ENCODE results near the gene GPALPP1. TPM values are rescaled to one million over a fixed set of nuclear protein-coding genes. Genes with fewer than 3 reads are reported as not detected.
A peak's percentile ranks its signal among the peaks of the same experiment; 100 is the strongest.
"Not testable (repeated sequence)": the region's sequence is repeated elsewhere in the genome, so short reads cannot be mapped to it uniquely, and the experiment has no call there.

The GPALPP1 gene
- 24.4 and 25.3 TPM in 2 replicates for total RNA-seq (2014; rRNA removed)
- 10.6 TPM for polyA plus RNA-seq (2012)

- peak; percentile 93 for DNase-seq (ENCODE audit: low read depth)
Measured at GRCh38 chr13:44989071-44989889, at the start of gene GPALPP1, which contains the start of gene NUFIP1. Gene GPALPP1 (plus strand): TSS chr13:44989538. CDS start chr13:44989655, 117 bp downstream. Gene NUFIP1 (minus strand): TSS chr13:44989471. CDS start chr13:44989436, 35 bp downstream.

DNA sequence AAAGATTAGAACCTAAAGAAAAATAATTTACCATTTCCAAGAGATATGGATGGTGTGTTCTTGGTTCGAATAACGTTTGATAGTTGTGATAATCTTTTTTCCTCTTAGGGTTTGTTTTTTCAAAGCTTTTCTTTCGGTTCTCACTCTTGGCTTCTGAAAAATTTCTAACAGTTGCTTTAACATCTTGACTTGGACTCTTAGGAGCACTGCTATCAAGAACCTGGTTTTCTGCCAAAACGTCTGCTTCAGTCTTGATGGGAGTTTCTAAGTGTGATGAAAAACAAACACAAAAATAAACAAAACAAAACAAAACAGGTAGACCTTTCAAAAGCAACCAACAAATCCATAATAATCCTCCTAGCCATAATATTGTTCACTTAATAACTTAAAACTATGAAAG lies 45.9 kb upstream of the GPALPP1 start:
- DNase-seq (ENCODE audit: low read depth): not testable (repeated sequence)

- DNase-seq (ENCODE audit: low read depth): no peak
Measured at GRCh38 chr13:44951184-44951583, 38.2 kb upstream of the GPALPP1 start.

DNA sequence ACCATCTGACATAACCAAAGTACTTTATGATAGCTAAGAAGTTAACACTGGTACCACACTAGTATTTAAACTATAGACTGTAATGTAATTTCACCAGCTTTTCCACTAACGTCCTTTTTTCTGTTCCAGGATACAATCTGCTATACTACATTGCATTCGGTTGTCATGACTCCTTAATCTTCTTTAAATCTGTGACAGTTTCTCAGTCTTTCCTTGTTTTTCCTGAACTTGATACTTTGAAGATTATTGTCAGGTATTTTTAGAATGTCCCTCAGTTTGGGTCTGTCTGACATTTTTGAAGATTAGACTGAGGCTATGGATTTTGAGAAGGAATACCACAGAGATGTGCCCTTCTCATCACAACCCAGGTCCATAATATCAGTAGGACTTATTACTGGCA lies 36.7 kb upstream of the GPALPP1 start:
- no peak for DNase-seq (ENCODE audit: low read depth)

- DNase-seq (ENCODE audit: low read depth): no peak
Measured at GRCh38 chr13:44954224-44954623, 35.1 kb upstream of the GPALPP1 start.

DNA sequence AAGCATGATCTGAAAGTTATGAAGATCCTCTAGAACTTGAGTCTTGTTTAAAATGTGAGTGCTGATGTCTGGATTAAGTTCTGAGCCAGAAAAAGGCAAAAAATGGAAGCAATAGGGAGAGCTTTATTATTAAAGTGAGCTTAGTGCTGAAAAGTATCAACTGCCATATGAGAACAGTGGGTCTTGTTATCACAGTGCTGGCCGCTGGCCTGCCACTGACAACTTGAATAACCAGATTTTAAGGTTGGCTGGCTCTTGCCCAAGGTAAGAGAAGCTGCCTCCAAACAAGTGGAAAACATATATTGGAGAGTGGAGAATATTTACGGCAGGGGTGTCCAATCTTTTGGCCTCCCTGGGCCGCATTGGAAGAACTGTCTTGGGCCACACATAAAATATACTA lies 33.9 kb upstream of the GPALPP1 start:
- DNase-seq (ENCODE audit: low read depth): no peak

- no peak for DNase-seq (ENCODE audit: low read depth)
Measured at GRCh38 chr13:44961997-44962396, 27.3 kb upstream of the GPALPP1 start.

DNA sequence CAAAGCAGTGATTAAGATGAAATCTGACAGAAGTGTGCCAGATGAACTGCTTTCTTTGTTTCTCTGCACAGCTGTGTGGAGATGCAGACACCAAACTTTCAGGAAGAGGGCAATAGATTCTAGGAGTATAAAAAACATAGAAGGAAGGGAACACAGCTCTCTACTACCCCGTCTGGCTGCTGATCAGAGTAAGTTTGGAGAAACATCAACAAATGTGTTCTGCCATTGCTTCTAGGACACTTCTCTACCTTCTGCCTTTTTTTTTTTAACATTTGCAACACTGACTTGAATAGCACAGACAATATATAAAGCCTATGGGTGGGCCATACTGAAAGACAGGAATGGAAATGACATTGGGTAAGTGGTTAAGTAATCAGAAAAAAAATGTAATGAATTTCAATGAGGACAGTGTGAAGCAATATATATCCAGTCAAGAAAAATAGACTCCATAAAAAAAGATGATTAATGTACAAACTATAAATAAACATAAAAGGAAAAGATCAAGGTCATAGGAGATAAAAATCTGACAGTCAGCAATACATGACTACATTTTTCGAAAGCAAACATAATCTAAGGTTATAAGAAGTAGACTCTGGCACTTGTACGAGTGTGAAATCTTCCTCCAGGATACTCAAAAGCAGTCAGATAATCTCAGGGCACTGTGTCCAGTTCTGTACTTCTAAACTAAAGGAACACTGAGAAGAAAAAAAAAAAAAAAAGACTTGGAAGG lies 21.5 kb upstream of the GPALPP1 start:
- peak; percentile 48 for DNase-seq (ENCODE audit: low read depth)

GRCh38 chr13:44968434-44968815 lies 20.9 kb upstream of the GPALPP1 start:
- DNase-seq (ENCODE audit: low read depth): no peak

GRCh38 chr13:44969551-44970484 lies 19.5 kb upstream of the GPALPP1 start:
- peak; percentile 67 for DNase-seq (ENCODE audit: low read depth)

GRCh38 chr13:44971656-44972595 lies 17.4 kb upstream of the GPALPP1 start:
- DNase-seq (ENCODE audit: low read depth): no peak

GRCh38 chr13:44972956-44973581 lies 16.3 kb upstream of the GPALPP1 start:
- peak; percentile 37 for DNase-seq (ENCODE audit: low read depth)

DNA sequence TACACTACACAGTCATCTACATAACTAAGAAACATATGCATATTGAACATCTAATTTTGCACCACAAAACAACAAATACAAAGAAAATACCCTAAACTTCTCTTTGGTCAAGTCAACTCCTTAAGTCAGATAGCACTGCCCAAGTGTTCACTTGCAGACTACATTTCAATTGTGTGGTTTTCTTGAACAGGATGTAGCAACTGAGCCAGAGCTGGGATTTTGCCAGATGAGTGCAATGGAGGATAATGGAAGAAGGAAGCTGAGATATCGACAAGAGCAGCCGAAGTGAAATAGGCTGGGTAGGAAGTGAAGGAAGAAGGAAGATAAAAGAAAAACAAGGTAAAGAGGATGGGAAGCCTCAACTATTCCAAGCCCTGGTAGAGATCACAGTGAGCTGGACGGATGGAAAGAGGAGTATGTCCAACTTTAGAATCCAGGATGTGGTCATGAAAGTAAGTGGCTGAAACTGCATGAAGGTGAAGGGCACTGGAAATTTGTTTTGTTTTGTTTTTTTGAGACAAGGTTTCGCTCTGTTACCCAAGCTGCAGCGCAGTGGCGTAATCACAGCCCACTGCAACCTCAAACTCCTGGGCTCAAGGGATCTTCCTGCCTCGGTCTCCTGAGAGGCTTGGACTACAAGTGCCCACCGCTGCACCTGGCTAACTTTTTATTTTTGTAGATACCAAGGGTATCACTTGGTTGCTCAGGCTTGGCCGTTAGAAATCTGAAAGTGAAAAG lies 15.1 kb upstream of the GPALPP1 start:
- DNase-seq (ENCODE audit: low read depth): peak; percentile 62

GRCh38 chr13:44976196-44976595 lies 13.1 kb upstream of the GPALPP1 start:
- DNase-seq (ENCODE audit: low read depth): no peak

DNA sequence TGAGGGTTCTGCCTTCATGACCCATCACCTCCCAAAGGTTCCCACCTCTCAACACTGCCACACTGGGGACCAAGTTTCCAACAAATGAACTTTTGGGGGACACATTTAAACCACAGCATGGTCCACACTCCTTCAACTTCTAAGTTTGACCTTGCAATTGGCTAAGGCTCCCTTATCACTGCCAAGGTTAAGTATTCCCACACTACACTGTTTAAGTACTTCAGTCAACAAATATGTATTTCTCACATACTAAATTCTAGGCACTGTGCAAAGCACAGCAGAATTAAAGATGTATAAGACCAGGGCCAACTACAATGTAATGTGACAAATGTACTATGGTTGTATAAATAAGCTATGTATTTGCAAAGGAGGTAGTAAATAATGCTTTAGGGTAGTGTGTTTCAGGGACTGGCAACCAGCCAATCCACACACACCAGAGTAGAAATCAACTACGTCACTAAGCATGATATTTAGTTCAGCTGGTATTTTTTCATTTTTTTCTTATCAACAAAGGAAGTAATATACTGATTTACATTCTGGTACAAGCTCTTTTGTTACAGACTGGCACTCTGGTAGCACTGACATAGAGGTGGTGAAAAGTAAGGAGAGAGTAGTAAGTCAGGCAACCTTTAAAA lies 12.3 kb upstream of the GPALPP1 start:
- DNase-seq (ENCODE audit: low read depth): no peak

DNA sequence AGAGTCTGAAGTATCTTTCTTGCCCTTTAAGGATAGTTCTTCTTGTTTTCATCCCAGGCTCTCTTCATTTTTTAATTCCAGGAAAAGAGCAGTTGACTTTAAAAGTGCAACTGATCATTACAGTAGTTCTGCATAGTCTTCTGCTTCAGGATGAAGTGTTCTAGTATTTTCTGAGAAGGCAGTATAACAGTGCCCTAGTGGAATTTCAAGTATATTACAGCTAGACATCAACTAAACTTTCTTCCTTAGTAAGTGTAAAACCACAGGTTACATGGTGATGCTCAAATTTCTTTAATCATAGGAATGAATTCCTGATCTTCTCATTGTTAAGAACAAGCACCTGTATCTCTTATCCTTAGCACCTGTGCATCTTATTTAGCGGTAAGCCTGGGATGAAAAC lies 11.0 kb upstream of the GPALPP1 start:
- no peak for DNase-seq (ENCODE audit: low read depth)

DNA sequence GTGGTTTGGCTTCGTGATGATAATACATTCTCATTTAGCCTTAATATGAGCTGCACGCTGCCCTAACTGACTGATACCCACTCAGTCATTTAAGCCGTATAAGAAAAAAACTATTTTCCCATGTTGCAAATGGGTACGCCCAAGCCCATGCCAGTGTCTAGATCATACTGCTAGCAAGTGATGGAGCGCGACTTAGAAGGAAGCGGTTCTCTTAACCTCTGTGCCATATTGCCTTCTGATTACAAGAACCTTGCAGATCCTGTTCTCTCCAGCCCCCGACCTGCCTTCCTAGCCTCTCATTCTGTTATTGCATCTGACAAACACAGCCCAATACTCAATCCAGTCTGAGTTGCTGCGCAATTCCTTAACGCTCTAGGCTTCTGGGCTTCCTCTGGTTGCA lies 603 bp downstream of the GPALPP1 start:
- DNase-seq (ENCODE audit: low read depth): no peak

GRCh38 chr13:45003417-45003816 lies 14.1 kb downstream of the GPALPP1 start:
- DNase-seq (ENCODE audit: low read depth): no peak

- no peak for DNase-seq (ENCODE audit: low read depth)
Measured at GRCh38 chr13:45004096-45004495, 14.8 kb downstream of the GPALPP1 start.

Data from LHCN-M2 (cell line).